K562 (cell line): Measurements from ENCODE around the gene SCN1B. TPM values are rescaled to one million over a fixed set of nuclear protein-coding genes. Genes with fewer than 3 reads are reported as not detected.

Source experiments
- GATAD2B ChIP-seq: fragments of 450-650 bp; IDR thresholded peaks from 2 replicates; pipeline ENCODE4 v1.6.1; 2017; ENCODE audit warnings: mild to moderate bottlenecking, borderline replicate concordance
- polyA plus RNA-seq, 8 experiments: library from polyadenylated mRNA; depleted of rRNA in 4 of 8; stranded (reverse) in 5 of 8; unstranded in 3 of 8; fragments of >200 nt; fragmentation: Nextera tagmentation in 2 of 8; fragmentation: Illumina TruSeq in 1 of 8; extraction: Ambion mirVana in 2 of 8; extraction: Trizol in 1 of 8; gene quantifications; 2 replicates each; pipeline versions ENCODE4 v1.2.1 to v1.2.3, GENCODE V29; 2011 to 2014; ENCODE audit warnings: inconsistent platforms in 1 of 8, missing spikeins in 1 of 8
- total RNA-seq, 7 experiments: library from RNA; depleted of rRNA in 6 of 7; stranded (reverse); fragments of >200 nt in 6 of 7; fragmentation: Illumina TruSeq in 2 of 7; extraction: Trizol in 2 of 7; gene quantifications; 2 replicates each; pipeline versions ENCODE4 v1.2.1 to v1.2.3, GENCODE V29; 2011 to 2021; ENCODE audit warnings: low replicate concordance in 1 of 7
- TF ChIP-seq, protein P1 (sequence below), 2 experiments: fragments of 450-650 bp; formaldehyde crosslinking in 1 of 2; IDR thresholded peaks; 2 replicates each; pipeline versions ENCODE4 v1.4.0 to v1.6.1; 2014 to 2020; ENCODE audit warnings: mild to moderate bottlenecking in 2 of 2, borderline replicate concordance in 1 of 2, low read depth in 1 of 2

Gene SCN1B
- total and polyA plus RNA-seq, 9 of the 15 experiments (the other 6 are each of a cell fraction or from before 2014, with no cell fraction given): 0.03 to 2.5 (median 0.91) TPM

DNA sequence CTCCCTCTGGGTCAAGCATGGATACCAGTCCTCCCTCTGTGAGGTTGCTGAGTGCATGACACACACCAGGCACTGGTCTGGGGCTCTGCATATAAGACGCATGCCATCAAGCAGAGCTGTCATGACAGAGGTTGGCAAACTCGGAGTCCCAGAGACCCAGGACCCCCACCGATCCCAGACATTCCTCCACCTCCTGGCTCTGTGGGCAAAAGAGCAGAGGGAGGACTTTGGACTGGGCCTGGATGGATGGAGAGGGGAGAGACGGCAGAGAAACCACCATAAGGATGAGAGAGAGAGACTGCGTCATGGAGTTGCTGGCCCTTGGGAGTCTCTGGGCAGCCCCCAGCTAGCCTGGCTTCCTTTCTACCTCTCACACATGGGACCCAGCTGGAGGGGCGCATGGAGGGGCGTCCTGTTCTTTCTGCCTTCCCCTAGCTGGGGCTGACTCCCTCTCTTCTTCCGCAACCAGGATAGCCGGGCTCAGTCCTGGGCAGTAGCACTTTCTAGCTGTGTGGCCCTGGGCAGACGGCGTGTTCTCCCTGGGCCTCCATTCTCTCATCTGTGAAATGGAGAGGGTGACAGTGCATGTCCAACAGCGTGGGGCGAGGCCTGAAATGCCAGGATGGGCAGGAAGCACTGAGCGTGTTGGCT is 12.8 kb downstream of the SCN1B start (continued):
- TF ChIP-seq, protein P1, sequence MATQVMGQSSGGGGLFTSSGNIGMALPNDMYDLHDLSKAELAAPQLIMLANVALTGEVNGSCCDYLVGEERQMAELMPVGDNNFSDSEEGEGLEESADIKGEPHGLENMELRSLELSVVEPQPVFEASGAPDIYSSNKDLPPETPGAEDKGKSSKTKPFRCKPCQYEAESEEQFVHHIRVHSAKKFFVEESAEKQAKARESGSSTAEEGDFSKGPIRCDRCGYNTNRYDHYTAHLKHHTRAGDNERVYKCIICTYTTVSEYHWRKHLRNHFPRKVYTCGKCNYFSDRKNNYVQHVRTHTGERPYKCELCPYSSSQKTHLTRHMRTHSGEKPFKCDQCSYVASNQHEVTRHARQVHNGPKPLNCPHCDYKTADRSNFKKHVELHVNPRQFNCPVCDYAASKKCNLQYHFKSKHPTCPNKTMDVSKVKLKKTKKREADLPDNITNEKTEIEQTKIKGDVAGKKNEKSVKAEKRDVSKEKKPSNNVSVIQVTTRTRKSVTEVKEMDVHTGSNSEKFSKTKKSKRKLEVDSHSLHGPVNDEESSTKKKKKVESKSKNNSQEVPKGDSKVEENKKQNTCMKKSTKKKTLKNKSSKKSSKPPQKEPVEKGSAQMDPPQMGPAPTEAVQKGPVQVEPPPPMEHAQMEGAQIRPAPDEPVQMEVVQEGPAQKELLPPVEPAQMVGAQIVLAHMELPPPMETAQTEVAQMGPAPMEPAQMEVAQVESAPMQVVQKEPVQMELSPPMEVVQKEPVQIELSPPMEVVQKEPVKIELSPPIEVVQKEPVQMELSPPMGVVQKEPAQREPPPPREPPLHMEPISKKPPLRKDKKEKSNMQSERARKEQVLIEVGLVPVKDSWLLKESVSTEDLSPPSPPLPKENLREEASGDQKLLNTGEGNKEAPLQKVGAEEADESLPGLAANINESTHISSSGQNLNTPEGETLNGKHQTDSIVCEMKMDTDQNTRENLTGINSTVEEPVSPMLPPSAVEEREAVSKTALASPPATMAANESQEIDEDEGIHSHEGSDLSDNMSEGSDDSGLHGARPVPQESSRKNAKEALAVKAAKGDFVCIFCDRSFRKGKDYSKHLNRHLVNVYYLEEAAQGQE (IDR thresholded peaks at IDR 0.05; ENCODE audit: borderline replicate concordance): no peak
- TF ChIP-seq, protein P1 (CRISPR knock-in tag; IDR thresholded peaks at IDR 0.05; ENCODE audit: low read depth): no peak
- no peak for TF ChIP-seq GATAD2B
